ENCODE results near the gene ZBP1. TPM values are rescaled to one million over a fixed set of nuclear protein-coding genes. Genes with fewer than 3 reads are reported as not detected.

The ZBP1 gene
- total RNA-seq, 1 donor from 2014 or later, result not detected

DNA sequence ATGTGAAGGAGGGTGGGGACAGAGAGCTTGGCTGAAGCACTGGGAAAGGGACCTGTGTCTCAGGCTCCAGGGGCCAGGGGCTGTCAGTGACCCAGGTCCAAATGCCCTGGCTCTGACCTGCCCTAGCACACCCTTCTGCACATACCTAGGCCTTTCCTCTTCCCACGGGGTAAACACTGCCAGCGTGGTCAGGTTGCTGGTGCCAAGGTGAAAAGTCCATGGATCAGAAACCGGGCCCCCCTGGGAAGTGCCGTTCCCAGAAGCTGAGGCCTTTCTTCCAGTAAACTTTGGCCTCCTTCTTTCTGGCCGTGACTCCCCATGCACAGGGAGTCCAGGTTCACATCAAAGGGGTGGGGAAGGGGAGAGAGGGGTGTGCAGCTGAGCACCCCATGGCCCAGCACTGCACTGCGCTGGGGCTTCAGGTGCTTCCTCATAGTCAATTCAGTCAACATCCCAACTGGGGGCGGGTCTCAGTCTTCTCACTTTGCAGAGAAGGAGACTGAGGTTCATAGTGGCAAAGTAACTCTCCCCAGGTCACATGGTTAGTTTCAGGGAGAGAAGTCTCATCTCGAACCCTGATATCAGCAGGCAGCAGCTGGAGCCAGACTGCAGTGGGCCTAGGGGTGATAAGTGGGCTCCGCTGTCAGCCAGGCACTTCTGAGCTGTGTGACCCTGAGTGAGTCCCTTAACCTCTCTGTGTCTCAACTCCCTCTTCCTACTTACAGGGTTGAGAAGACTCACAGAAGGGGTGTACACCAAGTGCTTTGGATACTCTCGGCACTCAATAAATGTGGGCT is 42.3 kb downstream of the ZBP1 start:
- Mint-ChIP-seq H3K9me3 (no peaks in the 10 kb centered on the region), H3K27ac (no peak overlapping the region), H3K36me3 (no peaks in the 10 kb centered on the region), H3K27me3 (peaks cover 32% of the 10 kb centered on the region), H3K4me3 (no peak overlapping the region), H3K4me1 (ENCODE audit: unreplicated experiment) (peaks cover 33% of the 10 kb centered on the region)
- TF ChIP-seq, protein P1, sequence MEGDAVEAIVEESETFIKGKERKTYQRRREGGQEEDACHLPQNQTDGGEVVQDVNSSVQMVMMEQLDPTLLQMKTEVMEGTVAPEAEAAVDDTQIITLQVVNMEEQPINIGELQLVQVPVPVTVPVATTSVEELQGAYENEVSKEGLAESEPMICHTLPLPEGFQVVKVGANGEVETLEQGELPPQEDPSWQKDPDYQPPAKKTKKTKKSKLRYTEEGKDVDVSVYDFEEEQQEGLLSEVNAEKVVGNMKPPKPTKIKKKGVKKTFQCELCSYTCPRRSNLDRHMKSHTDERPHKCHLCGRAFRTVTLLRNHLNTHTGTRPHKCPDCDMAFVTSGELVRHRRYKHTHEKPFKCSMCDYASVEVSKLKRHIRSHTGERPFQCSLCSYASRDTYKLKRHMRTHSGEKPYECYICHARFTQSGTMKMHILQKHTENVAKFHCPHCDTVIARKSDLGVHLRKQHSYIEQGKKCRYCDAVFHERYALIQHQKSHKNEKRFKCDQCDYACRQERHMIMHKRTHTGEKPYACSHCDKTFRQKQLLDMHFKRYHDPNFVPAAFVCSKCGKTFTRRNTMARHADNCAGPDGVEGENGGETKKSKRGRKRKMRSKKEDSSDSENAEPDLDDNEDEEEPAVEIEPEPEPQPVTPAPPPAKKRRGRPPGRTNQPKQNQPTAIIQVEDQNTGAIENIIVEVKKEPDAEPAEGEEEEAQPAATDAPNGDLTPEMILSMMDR (conservative IDR thresholded peaks at IDR 0.05), result no peak
- no peak for DNase-seq (ENCODE audit: extremely low spot score, unreplicated experiment)

DNA sequence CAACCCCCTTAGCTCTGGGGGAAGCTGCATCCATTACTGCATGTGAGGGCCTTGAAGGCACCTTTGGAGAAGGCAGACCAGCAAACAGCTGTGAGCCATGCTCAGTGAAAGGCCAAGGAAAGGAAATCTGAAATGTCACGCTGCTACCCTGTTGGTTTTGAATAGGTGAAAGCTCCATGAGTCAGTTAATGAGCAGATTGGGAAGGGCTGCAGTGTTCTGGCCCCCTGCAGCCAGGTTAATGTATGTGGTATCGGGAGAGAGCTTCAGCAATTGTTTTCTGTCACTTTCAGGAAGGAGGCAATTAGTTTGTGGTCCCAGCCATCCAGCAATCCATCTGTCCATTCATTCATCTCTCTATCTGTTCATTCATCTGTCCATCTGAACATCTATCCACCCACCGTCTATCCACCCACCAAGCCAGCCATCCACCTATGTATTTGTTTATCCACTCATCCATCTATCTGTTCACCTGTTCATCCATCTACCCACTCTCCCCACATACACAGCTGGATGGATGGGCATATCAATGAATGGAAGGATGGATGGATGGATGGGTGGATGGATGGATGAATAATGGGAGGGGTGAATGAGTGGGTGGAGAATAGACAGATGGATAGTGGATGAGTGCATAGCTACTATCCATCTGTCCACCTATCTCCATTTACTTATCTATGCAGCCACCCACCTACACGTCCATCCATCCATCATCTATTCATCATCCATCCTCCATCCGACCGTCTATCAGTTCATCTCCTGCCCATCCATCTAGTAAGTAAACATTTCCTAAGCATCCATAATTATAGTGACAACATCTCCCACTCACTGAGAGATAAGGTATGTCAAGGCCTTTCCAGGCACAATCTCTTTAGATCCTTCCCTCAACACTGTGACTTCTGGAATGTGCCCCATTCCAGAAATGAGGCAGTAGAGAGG is 43.3 kb downstream of the ZBP1 start:
- Mint-ChIP-seq H3K27me3 (peaks cover 32% of the 10 kb centered on the region), H3K27ac (no peak overlapping the region), H3K4me1 (ENCODE audit: unreplicated experiment) (peaks cover 24% of the 10 kb centered on the region), H3K4me3 (no peak overlapping the region), H3K36me3 (no peaks in the 10 kb centered on the region), H3K9me3 (no peaks in the 10 kb centered on the region)
- TF ChIP-seq, protein P1 (conservative IDR thresholded peaks at IDR 0.05), result no peak
- DNase-seq (ENCODE audit: extremely low spot score, unreplicated experiment), result no peak

DNA sequence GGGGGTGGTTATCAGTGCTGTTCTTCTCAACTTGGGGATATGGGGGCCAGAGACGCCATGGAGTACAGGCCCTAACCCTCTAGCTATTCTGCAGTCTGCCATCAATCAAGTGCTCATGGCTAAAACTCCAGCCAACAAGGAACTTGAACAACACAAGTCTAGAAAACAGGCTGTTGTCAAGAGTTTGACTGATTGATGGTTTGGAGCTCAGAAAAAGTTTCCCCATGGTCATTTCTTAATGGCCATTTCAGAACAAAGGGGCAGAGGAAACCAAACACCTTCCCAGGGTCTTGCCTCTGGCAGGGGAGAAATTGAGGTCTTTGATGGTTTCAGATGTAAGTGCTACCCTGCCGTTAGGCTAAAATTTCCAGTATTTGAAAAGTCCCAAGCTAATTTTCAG is 44.2 kb downstream of the ZBP1 start:
- H3K36me3 Mint-ChIP-seq, result no peaks in the 10 kb centered on the region
- no peaks in the 10 kb centered on the region for H3K9me3 Mint-ChIP-seq
- no peak overlapping the region for H3K4me3 Mint-ChIP-seq
- peaks cover 35% of the 10 kb centered on the region for H3K27me3 Mint-ChIP-seq
- H3K4me1 Mint-ChIP-seq (ENCODE audit: unreplicated experiment), result peaks cover 22% of the 10 kb centered on the region
- DNase-seq (ENCODE audit: extremely low spot score, unreplicated experiment), result no peak
- TF ChIP-seq, protein P1 (conservative IDR thresholded peaks at IDR 0.05), result no peak
- no peak overlapping the region for H3K27ac Mint-ChIP-seq

DNA sequence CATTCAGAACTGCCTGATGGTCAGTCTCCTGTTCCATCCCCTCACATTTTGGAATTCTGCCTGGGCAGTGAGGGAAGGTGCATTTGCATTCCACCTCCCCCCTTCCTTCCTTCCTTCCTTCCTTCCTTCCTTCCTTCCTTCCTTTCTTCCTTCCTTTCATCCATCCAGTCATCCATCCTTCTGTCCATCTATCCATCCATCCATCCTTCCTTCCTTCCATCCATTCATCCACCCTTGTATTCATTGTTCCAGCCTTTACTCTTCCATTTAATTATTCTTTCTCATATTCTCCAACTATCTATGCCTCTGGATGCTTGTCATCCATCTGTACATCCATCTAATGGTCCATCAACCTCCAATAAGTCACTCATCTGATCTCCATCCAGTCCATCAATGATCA is 45.3 kb downstream of the ZBP1 start:
- H3K27me3 Mint-ChIP-seq, result peaks cover 39% of the 10 kb centered on the region
- no peaks in the 10 kb centered on the region for H3K36me3 Mint-ChIP-seq
- no peak for DNase-seq (ENCODE audit: extremely low spot score, unreplicated experiment)
- no peaks in the 10 kb centered on the region for H3K9me3 Mint-ChIP-seq
- TF ChIP-seq, protein P1 (conservative IDR thresholded peaks at IDR 0.05), result no peak
- H3K27ac Mint-ChIP-seq, result no peak overlapping the region
- peaks cover 22% of the 10 kb centered on the region for H3K4me1 Mint-ChIP-seq (ENCODE audit: unreplicated experiment)
- no peak overlapping the region for H3K4me3 Mint-ChIP-seq

DNA sequence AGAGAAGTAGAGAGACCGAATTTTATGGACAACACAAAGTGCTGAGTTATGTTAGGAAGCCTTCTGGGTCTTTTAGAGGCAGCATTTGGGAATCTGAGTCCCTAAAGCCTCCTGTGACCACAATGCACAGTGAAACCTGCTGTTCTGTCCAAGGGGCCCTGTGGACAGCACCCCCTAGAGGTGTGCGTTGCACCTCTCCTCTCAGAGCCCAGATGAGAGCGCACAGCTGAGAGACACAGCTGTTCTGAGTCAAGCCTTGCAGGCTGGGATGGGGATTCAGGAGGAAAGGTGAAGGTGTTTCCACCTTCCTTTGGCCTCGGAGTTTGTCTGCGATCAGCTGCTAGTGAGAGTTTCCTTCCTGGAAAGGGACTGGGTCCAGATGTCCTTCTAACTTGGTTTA is 46.3 kb downstream of the ZBP1 start:
- H3K36me3 Mint-ChIP-seq, result no peaks in the 10 kb centered on the region
- peaks cover 44% of the 10 kb centered on the region for H3K27me3 Mint-ChIP-seq
- no peak for DNase-seq (ENCODE audit: extremely low spot score, unreplicated experiment)
- H3K4me3 Mint-ChIP-seq, result no peak overlapping the region
- H3K27ac Mint-ChIP-seq, result no peak overlapping the region
- TF ChIP-seq, protein P1 (conservative IDR thresholded peaks at IDR 0.05), result peak; percentile 58
- no peaks in the 10 kb centered on the region for H3K9me3 Mint-ChIP-seq
- peaks cover 21% of the 10 kb centered on the region for H3K4me1 Mint-ChIP-seq (ENCODE audit: unreplicated experiment)

Data from type B pancreatic cell (in vitro differentiated cells).